ENCODE data around the gene MAML3. TPM values are rescaled to one million over a fixed set of nuclear protein-coding genes. Genes with fewer than 3 reads are reported as not detected.

Gene MAML3
- total and polyA plus RNA-seq, 4 experiments from 2014 or later, result 0.15 to 3.7 (median 1.7) TPM

GRCh38 chr4:140096483-140096861, 57.5 kb downstream of the MAML3 start:
- CTCF ChIA-PET (ENCODE audit: partially characterized antibody), result interaction anchor here (0.8 to 2.0 kb wide), 4 partner anchors 45 to 57 kb away, joined by 3 to 8 read pairs (median 4); partner anchors contain the start of gene MAML3
- H3K27ac Mint-ChIP-seq, result peak overlapping the region; percentile 82 to 94 (median 93)
- H3K36me3 Mint-ChIP-seq, result peaks cover 0 to 2% of the 10 kb centered on the region in 2 donors
- peak in 1 of 5 donors; percentile 30 for DNase-seq
- peaks cover 48% of the 10 kb centered on the region for H3K4me1 ChIP-seq (ENCODE audit: insufficient read depth, low read length)
- H3K9me3 ChIP-seq (ENCODE audit: control insufficient read depth in 1 of 2, low read length in 2 of 2), result no peaks in the 10 kb centered on the region
- POLR2A ChIA-PET (ENCODE audit: partially characterized antibody), result interaction anchor here (0.9 to 3.3 kb wide), 5 partner anchors 20 to 57 kb away, joined by 3 to 20 read pairs (median 6); partner anchors contain the start of gene MAML3
- H3K9me3 Mint-ChIP-seq, result no peaks in the 10 kb centered on the region
- H3K4me3 ChIP-seq (ENCODE audit: low read length in 2 of 2), result no peak overlapping the region
- H3K4me3 Mint-ChIP-seq, result peak overlapping the region in 7 of 8 donors; percentile 8 to 83 (median 79)
- no peaks in the 10 kb centered on the region for H3K27me3 Mint-ChIP-seq
- intact Hi-C loops (cut with micrococcal nuclease), result loop anchor here (1.0 to 5.0 kb wide), 2 partner anchors 44 to 56 kb away; no protein-coding TSS in a partner anchor
- H3K27ac ChIP-seq (ENCODE audit: low read depth, low read length), result peak overlapping the region; percentile 61
- H3K36me3 ChIP-seq (ENCODE audit: insufficient read depth, low read length), result no peaks in the 10 kb centered on the region
- no peaks in the 10 kb centered on the region for H3K27me3 ChIP-seq (ENCODE audit: insufficient read depth, low read length)
- peaks cover 39 to 57% (median 50%) of the 10 kb centered on the region in 4 donors for H3K4me1 Mint-ChIP-seq

GRCh38 chr4:140095694-140096482, 58.1 kb downstream of the MAML3 start:
- Histone ChIP-seq H3K9me3 (ENCODE audit: control insufficient read depth in 1 of 2, low read length in 2 of 2) (no peaks in the 10 kb centered on the region), H3K27me3 (ENCODE audit: insufficient read depth, low read length) (no peaks in the 10 kb centered on the region), H3K36me3 (ENCODE audit: insufficient read depth, low read length) (no peaks in the 10 kb centered on the region), H3K27ac (ENCODE audit: low read depth, low read length) (peak overlapping the region; percentile 61), H3K4me3 (ENCODE audit: low read length in 2 of 2) (peak overlapping the region; percentile 4 to 21), H3K4me1 (ENCODE audit: insufficient read depth, low read length) (peaks cover 48% of the 10 kb centered on the region)
- H3K4me1 Mint-ChIP-seq, result peaks cover 39 to 51% (median 50%) of the 10 kb centered on the region in 4 donors
- ChIA-PET CTCF (ENCODE audit: partially characterized antibody) (interaction anchor here (0.7 to 2.0 kb wide), 6 partner anchors 17 to 58 kb away, joined by 3 to 8 read pairs (median 4); partner anchors contain the start of gene MAML3), POLR2A (ENCODE audit: partially characterized antibody) (interaction anchor here (0.9 to 3.3 kb wide), 7 partner anchors 20 to 75 kb away, joined by 3 to 20 read pairs (median 6); partner anchors contain the start of gene MAML3)
- H3K9me3 Mint-ChIP-seq, result no peaks in the 10 kb centered on the region
- peaks cover 0 to 2% of the 10 kb centered on the region in 2 donors for H3K36me3 Mint-ChIP-seq
- DNase-seq, result peak; percentile 59 to 91 (median 72)
- no peaks in the 10 kb centered on the region for H3K27me3 Mint-ChIP-seq
- peak overlapping the region; percentile 76 to 85 (median 80) for H3K4me3 Mint-ChIP-seq
- peak overlapping the region; percentile 82 to 94 (median 93) for H3K27ac Mint-ChIP-seq
- intact Hi-C loops (cut with micrococcal nuclease), result loop anchor here (1.0 to 5.0 kb wide), 3 partner anchors 25 to 56 kb away; no protein-coding TSS in a partner anchor

GRCh38 chr4:140094438-140095420, 59.3 kb downstream of the MAML3 start:
- Mint-ChIP-seq H3K4me3 (peak overlapping the region; percentile 76 to 85 (median 80)), H3K4me1 (peaks cover 33 to 46% (median 39%) of the 10 kb centered on the region in 4 donors), H3K36me3 (peaks cover 0 to 2% of the 10 kb centered on the region in 2 donors), H3K27me3 (no peaks in the 10 kb centered on the region), H3K9me3 (no peaks in the 10 kb centered on the region), H3K27ac (peak overlapping the region; percentile 82 to 94 (median 93))
- Histone ChIP-seq H3K4me1 (ENCODE audit: insufficient read depth, low read length) (peaks cover 37% of the 10 kb centered on the region), H3K4me3 (ENCODE audit: low read length in 2 of 2) (no peak overlapping the region), H3K9me3 (ENCODE audit: control insufficient read depth in 1 of 2, low read length in 2 of 2) (no peaks in the 10 kb centered on the region), H3K27me3 (ENCODE audit: insufficient read depth, low read length) (no peaks in the 10 kb centered on the region), H3K27ac (ENCODE audit: low read depth, low read length) (peak overlapping the region; percentile 61), H3K36me3 (ENCODE audit: insufficient read depth, low read length) (no peaks in the 10 kb centered on the region)
- DNase-seq, result peak; percentile 29 to 75 (median 46)
- POLR2A ChIA-PET (ENCODE audit: partially characterized antibody), result interaction anchor here (0.5 to 3.3 kb wide), 9 partner anchors 10 to 539 kb away, joined by 3 to 20 read pairs (median 5); partner anchors contain the start of gene MAML3
- intact Hi-C loops (cut with micrococcal nuclease), result loop anchor here (2.0 to 5.0 kb wide), 2 partner anchors 24 to 42 kb away; no protein-coding TSS in a partner anchor
- CTCF ChIA-PET (ENCODE audit: partially characterized antibody), result interaction anchor here (0.8 to 2.0 kb wide), 8 partner anchors 9 to 158 kb away, joined by 3 to 8 read pairs (median 4); partner anchors contain the start of gene MAML3

- no peak for DNase-seq
- H3K9me3 Mint-ChIP-seq, result no peaks in the 10 kb centered on the region
- H3K4me3 Mint-ChIP-seq, result no peak overlapping the region
- ChIA-PET POLR2A (ENCODE audit: partially characterized antibody) (no interaction called here), CTCF (ENCODE audit: partially characterized antibody) (no interaction called here)
- Histone ChIP-seq H3K36me3 (ENCODE audit: insufficient read depth, low read length) (no peaks in the 10 kb centered on the region), H3K4me1 (ENCODE audit: insufficient read depth, low read length) (peaks cover 35% of the 10 kb centered on the region), H3K27me3 (ENCODE audit: insufficient read depth, low read length) (no peaks in the 10 kb centered on the region), H3K27ac (ENCODE audit: low read depth, low read length) (no peak overlapping the region), H3K4me3 (ENCODE audit: low read length in 2 of 2) (no peak overlapping the region), H3K9me3 (ENCODE audit: control insufficient read depth in 1 of 2, low read length in 2 of 2) (no peaks in the 10 kb centered on the region)
- intact Hi-C loops (cut with micrococcal nuclease), result no loop called here
- H3K27me3 Mint-ChIP-seq, result no peaks in the 10 kb centered on the region
- no peak overlapping the region for H3K27ac Mint-ChIP-seq
- peaks cover 0 to 2% of the 10 kb centered on the region in 2 donors for H3K36me3 Mint-ChIP-seq
- peaks cover 29 to 37% (median 34%) of the 10 kb centered on the region in 4 donors for H3K4me1 Mint-ChIP-seq
These were observed 61.7 kb downstream of the MAML3 start for GRCh38 chr4:140092094-140092851.

- intact Hi-C loops (cut with micrococcal nuclease), result no loop called here
- Mint-ChIP-seq H3K4me1 (peaks cover 23 to 27% (median 26%) of the 10 kb centered on the region in 4 donors), H3K27me3 (no peaks in the 10 kb centered on the region), H3K9me3 (no peaks in the 10 kb centered on the region), H3K4me3 (no peak overlapping the region), H3K36me3 (peaks cover 0 to 2% of the 10 kb centered on the region in 2 donors), H3K27ac (no peak overlapping the region)
- Histone ChIP-seq H3K4me3 (ENCODE audit: low read length in 2 of 2) (no peak overlapping the region), H3K27me3 (ENCODE audit: insufficient read depth, low read length) (no peaks in the 10 kb centered on the region), H3K9me3 (ENCODE audit: control insufficient read depth in 1 of 2, low read length in 2 of 2) (no peaks in the 10 kb centered on the region), H3K27ac (ENCODE audit: low read depth, low read length) (no peak overlapping the region), H3K36me3 (ENCODE audit: insufficient read depth, low read length) (no peaks in the 10 kb centered on the region), H3K4me1 (ENCODE audit: insufficient read depth, low read length) (peaks cover 26% of the 10 kb centered on the region)
- no peak for DNase-seq
- ChIA-PET CTCF (ENCODE audit: partially characterized antibody) (interaction anchor here (0.7 kb wide), 1 partner anchor 156 kb away, joined by 3 read pairs; no protein-coding TSS in a partner anchor), POLR2A (ENCODE audit: partially characterized antibody) (no interaction called here)
These were observed 62.7 kb downstream of the MAML3 start for GRCh38 chr4:140091305-140091704.

GRCh38 chr4:140090215-140090731, 63.7 kb downstream of the MAML3 start:
- Histone ChIP-seq H3K4me1 (ENCODE audit: insufficient read depth, low read length) (peaks cover 16% of the 10 kb centered on the region), H3K36me3 (ENCODE audit: insufficient read depth, low read length) (no peaks in the 10 kb centered on the region), H3K9me3 (ENCODE audit: control insufficient read depth in 1 of 2, low read length in 2 of 2) (no peaks in the 10 kb centered on the region), H3K27me3 (ENCODE audit: insufficient read depth, low read length) (no peaks in the 10 kb centered on the region), H3K4me3 (ENCODE audit: low read length in 2 of 2) (no peak overlapping the region), H3K27ac (ENCODE audit: low read depth, low read length) (no peak overlapping the region)
- intact Hi-C loops (cut with micrococcal nuclease), result no loop called here
- ChIA-PET CTCF (ENCODE audit: partially characterized antibody) (no interaction called here), POLR2A (ENCODE audit: partially characterized antibody) (interaction anchor here (0.7 kb wide), 1 partner anchor 18 kb away, joined by 3 read pairs; no protein-coding TSS in a partner anchor)
- DNase-seq, result no peak
- Mint-ChIP-seq H3K4me1 (peaks cover 13 to 17% (median 16%) of the 10 kb centered on the region in 4 donors), H3K27me3 (no peaks in the 10 kb centered on the region), H3K36me3 (no peaks in the 10 kb centered on the region), H3K27ac (no peak overlapping the region), H3K9me3 (no peaks in the 10 kb centered on the region), H3K4me3 (no peak overlapping the region)
